ENCODE data around the gene CDK5RAP3.
A peak's percentile ranks its signal among the peaks of the same experiment; 100 is the strongest.
"Not testable (repeated sequence)": the region's sequence is repeated elsewhere in the genome, so short reads cannot be mapped to it uniquely, and the experiment has no call there.

CDK5RAP3 gene

DNA sequence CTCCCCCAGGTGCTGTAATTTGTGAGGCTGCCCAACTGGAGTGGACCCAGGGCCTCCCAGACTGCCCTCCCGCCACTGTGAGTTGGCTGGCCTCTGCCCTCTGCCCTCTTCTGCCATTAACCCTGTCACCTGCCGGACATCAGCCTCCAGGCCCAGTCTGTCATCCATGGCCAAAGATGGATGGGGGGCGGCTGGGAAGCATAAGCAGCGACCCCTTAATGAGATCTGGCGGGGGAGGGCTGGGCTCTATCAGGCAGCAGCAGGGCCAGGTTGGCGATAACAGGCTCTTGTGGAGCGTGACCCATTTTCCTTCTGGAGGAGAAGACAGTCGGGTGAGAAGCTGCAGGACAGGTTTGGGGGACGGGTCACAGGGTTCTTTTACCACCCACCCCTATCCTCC lies 25.3 kb downstream of the CDK5RAP3 start:
- no peak for DNase-seq

DNA sequence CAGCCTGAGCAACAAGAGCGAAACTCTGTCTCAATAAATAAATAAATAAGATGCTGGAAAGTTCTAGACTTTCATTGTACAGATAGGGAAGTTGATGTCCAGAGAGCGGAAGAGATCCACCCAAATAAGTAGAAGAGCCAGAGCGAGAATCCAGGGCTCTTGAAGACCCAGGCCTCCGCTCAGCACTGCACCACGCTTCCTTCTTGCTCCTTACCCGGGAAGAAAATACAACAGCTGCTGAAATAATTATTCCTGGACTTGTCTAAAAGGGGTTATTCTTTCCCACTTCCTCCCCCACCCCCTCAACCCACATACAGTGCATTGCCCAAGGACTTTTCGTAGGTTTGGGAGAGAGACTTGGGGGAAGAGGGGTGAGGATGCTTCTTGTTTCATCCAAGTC lies 26.7 kb downstream of the CDK5RAP3 start:
- DNase-seq: no peak

DNA sequence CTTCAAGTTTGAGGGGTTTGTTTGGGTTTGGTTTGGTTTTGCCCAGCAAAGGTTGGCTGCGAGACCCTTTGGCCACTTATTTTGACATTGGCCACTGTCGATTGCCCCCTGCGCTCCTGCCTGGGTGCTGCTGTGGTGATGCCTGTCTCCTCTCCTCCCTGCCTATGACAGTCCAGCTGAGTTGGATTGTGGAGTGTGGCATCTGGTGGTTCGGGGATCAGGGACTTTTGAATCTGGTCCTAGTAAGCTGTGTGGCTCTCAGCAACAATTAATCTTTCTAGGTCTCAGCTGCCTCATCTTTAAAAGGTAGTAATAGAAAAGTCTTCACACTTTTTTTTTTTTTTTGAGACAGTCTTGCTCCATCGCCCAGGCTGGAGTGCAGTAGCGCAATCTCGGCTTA lies 27.1 kb downstream of the CDK5RAP3 start:
- no peak for DNase-seq

DNA sequence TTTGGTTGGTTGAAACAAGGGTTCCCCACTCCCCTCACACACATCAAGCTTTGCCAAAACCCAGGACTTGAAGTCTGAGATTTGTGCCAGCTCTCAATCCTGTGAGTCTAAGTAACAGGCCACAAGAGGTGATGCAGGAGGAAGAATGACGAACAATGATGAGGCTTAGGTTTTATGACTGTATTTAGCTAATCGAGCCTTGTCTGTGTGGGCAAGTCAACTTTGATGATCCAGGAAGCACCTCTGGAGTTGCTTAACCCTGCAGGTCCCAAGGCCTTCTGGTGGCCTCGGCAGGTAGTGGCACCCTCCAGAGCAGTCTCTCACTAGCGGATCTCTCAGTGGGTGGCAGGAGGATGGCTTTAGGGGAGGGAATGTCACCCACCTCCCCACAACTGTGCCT lies 28.7 kb downstream of the CDK5RAP3 start:
- DNase-seq: no peak

DNA sequence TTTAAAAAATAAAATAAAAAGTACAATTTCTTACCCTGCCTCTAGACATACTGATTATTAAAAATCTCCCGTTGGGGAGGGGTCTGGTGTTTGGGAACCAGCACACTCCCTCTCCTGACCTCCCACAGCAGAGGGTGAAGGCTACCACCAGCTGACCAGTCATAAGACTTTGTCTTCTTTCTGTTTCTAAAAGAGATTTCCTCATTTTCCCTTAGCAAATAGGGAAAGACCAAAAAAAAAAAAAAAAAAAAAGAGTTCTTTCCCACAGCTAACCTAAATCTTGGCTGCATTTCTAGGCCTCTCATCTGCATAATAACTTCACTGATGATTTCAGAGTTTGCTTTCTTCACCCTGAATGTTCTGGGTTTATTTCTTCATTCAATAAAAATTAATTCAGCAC lies 30.3 kb downstream of the CDK5RAP3 start:
- no peak for DNase-seq

DNA sequence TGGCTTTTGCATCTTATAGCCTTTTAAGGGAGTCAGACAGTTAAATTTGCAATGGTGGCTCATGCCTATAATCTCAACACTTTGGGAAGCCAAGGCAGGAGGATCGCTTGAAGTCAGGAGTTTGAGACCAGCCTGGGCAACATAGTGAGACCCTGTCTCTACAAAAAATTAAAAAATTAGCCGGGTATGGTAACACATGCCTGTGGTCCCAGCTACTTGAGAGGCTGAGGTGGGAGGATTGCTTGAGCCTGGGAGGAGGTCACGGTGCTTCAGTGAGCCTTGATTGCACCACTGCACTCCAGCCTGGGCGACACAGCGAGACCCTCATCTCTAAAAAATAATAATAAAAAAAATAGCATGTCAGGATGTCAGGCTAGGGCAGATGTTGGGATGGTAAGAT lies 30.7 kb downstream of the CDK5RAP3 start:
- not testable (repeated sequence) for DNase-seq

DNA sequence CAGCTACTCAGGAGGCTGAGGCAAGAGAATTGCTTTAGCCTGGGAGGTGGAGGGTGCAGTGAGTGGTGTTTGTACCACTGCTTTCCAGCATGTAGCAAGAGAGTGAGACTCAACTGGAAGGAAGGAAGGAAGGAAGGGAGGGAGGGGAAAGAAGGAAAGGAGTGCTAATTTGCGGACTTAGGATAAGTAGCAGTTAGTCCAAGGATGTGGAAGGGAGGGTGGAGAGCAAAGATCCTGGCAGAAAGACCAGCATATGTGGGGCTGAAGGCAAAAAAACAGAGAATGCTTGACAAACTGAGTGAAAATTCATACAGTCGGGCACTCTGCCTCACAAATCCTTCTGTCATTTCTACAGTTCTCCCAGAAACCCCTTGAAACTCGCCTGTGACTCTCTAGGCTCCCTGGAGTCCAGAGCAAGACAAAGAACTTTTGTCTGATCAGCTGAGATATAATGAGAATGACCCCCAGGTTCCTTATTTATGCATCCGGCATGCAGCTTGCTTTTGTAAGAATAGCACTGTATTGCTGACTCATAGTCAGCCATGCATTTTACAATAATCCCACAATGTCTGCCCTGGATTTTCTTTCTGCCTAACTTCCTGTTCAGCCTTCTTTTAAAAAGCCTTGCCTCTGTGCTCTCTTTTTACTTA lies 31.5 kb downstream of the CDK5RAP3 start:
- peak in 3 of 56 donors; percentile 18 to 24 (median 23) for DNase-seq

DNA sequence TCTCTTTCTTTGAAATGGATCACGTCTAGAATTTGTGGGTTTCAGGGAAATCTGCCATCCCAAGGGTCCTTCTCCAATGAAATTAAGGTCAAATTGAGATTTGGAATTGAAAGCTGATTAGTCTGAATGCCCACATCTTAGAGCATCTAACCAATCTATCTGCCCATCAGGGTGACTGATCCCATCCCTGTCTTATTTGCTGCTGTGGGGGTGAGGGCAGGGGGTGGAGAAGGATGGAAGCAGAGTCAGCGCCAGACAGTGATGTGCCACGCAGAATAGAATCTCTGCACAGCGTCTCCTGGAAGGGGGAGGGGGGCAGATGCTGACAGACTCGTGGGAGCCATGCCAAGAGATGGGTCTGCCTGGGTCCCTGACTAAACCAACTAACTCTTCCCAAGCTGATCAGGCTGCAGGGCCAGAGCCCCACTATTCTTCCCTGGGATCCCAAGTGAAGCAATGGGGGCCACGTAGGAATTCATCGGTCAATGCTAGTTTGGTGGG lies 32.1 kb downstream of the CDK5RAP3 start:
- peak in 3 of 56 donors; percentile 23 to 49 (median 34) for DNase-seq

DNA sequence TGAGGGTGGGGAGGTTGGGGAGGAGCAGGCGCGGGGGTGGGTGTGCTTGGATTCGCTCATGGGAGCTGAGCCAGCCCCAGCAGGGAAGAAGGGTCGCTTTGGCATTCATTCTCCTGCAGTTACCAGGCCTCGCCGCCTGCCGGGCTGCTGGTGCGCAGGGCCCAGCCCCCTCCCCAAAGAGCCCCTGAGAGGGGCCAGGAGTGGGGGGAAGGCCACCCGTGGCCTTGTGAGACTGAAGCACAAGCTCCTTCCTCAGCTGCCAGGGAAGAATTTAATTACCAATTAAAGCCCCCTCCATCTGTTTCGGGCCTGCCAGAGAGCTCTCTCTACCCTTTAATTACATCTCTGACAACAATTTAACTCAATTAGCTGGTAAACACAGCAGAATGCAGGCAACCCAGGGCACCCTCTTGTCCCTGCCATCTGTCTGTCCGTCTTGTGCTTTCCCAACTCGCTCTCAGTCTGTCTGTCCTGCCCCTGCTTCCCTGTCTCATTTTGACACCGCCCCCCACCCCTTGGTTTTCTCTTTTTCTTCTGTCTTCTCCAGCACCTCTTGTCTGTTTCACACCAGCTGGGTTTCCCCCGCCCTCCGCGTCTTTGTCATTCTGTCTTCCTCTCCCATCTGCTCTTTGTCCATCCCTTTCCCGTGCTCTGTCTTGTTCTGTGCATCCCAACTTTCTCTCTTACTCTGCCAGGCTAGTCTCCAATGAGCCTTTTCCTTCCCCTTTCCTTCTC lies 32.7 kb downstream of the CDK5RAP3 start:
- peak in 6 of 56 donors; percentile 12 to 41 (median 28) for DNase-seq

DNA sequence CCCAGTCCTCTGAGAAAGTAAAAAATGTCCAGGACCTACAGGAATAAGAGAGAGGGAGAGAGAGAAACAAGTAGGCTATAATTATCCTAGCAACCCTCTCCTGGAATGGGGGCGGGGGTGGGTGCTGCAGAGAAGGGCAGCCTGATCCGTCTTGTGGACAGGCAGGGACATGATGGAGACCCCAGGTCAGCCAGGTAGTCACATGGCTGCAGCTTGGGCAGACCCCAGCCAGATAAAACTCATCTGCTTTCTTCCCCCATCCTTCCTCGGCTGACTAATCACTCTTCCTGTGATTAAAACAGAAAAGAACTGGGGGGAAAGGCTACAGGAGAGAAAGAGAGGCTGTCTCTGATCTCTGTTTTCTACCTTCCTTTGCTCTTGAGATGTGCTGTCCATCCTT lies 34.1 kb downstream of the CDK5RAP3 start:
- no peak for DNase-seq

DNA sequence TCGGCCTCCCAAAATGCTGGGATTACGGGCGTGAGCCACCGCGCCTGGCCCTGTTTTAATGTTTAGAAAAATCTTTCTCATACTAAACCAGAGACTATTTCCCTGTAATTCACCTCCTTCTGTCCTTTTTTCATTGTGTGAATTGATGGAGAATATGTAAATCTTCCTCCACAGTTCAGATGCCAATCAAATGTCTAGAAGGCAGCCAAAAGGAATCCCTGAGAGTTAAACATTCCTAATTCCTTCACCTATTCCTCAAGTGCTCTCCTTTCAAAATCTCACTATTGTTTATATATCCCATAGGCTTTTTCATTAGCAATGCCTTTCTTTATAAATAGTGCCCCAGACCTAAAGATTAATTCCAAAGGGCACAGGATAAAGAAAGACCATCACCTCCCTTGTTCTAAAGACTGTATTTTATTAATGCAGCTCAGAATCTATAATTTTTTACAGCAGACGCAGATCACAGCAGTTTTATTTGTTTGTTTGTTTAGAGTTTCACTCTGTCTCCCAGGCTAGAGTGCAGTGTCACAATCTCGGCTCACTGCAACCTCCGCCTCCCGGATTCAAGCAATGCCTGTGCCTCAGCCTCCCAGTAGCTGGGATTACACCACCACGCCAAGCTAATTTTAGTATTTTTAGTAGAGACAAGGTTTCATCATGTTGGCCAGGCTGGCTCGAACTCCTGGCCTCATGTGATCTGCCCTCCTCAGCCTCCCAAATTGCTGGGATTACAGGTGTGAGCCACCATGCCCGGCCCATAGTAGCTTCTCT lies 36.2 kb downstream of the CDK5RAP3 start:
- no peak for DNase-seq

DNA sequence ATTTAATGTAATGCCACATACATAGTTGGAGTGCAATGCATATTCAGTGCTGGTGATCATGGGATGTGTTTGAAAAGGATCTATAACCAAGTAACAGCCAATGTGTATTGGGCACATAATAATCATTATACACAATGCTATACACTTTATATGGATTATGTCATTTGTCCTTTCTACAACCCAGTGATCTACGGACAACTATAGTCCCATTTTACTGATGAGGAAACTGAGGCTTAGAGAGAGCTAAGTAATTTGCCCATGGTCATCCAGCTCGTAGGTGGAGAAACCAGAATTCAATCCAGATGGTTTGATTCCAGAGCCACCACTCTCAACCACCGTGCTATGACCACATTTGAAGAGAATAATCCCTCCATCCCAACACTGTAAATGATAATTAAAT lies 39.3 kb downstream of the CDK5RAP3 start:
- DNase-seq: no peak

DNA sequence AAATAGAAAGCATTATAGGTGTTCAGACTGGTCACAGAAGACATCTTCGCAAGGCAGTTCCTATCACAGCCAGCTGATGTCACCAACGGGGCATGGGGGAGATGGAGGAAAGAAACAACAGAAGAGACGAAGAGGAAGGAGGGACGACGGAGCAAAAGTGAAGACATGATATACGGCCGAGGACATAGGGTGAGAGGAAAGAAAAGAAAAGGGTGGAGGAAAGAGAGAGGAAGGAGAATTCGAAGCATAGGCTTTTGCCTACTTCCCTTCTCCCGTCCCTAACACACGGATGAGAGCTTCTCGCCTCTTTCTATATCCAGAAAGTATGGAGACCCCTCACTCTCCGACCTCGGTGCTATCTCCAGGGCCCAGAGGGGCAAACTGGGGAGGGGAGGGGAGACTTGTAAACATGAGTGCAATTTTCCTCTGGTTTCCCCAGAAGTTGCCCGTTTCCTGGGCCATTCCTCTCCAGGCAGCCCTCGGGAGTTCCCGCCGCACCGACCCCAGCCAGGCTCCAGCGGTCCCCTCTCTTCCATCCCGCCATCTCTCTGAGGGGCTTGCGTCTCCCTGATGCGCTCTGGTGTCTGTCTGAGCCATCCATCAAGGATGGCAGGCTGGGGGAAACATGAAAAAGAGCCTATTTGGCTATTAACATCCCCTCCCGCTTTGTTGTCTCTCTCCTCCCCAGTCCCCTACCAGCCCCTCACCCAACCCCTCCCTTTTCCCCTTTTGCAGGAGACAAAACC lies 40.7 kb downstream of the CDK5RAP3 start:
- peak in 2 of 56 donors; percentile 5 to 38 for DNase-seq

DNA sequence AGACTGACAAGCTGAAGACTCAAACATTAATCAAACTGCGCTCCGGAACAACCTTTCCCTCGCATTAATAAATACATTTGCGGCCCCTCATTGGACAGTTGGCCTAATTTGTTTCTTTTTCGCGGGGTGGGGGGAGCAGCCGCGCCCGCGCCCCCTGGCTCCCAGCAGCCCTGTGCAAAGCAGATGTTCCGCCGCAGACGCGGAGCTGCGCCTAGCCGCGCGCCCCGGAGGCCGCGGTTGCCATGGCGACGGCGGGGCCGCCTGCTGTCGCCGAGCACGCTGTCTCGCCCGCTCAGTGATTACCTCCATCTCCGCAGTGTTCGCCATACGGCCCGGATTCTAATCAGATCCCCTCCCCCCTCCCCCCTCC lies 41.2 kb downstream of the CDK5RAP3 start:
- DNase-seq: peak in 25 of 56 donors; percentile 18 to 59 (median 34)

DNA sequence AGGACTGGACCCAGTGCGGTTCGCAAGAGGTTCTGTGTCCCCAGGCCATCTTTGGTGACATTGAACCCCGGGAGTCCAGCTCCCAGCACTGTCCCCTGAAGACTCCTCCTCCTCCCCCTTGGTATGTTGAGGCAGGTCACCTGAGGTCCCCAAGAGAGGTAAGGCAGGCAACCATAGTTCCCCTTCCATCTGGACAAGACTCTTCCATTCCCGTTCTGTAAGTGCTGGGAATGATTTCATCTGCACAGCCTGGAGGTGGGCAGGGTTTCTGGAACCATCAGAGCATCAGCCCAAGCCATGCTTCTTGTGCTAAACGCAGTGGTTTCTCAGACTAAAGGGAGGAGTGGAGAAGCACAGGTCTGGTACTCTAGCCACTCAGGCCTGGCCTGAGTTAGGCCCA lies 41.7 kb downstream of the CDK5RAP3 start:
- no peak for DNase-seq

DNA sequence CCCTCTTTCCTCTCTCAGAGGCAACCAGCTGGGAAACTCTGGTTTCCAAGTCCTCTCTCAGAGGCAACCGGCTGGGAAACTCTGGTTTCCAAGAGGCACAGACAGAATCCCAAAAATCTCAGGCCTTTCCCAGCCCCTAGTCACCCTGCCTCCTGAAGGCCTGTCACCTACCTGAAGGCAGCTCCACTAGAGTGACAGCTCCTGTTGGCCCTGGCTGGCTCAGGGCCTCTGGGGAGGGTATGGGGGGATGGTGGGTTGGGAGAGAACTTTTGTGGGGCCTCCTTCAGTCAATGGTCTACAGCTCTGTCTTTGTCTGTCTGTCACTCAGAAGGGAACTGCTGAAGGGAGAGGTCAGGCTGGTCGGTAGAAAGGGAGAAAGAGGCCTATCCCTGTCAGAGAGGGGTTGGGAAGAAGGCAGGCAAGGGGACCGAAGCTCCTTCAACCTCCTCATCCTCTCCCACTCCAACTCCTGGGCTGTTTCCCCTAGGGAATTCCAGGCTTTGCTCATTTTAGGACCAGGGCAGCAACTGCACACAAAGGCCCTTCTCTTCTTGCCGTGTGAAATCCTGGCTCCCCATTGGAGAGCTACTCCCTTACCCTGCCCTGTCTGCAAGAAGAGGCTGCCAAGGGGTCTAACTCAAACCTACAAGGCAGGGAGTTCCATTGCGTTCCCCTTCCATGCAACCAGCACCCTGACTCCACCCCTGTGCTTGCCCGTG lies 43.1 kb downstream of the CDK5RAP3 start:
- DNase-seq: no peak

DNA sequence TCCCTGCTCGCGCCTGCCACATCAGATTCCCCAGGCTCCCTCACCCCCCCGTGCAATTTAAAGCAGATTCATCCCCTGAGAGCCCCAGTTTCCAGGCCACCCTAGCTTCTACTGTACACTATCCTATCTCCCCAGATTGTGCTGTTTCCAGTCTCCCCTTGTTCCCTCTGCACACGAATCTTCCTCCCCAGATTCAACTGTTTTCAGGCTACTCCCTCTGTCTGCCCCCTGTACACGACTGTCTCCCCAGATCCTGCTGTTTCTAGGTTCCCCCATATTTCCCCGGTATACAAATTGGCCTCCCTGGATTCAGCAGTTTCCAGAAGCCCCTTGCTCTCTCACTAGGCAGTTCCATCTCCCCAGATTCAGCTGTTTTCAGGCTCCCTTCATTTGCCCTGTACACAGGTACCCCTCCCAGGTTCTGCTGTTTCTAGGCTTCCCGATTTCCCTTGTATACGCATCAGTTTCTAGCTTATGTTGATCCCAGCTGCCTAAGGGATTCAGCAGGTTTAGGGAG lies 43.7 kb downstream of the CDK5RAP3 start:
- DNase-seq: no peak

DNA sequence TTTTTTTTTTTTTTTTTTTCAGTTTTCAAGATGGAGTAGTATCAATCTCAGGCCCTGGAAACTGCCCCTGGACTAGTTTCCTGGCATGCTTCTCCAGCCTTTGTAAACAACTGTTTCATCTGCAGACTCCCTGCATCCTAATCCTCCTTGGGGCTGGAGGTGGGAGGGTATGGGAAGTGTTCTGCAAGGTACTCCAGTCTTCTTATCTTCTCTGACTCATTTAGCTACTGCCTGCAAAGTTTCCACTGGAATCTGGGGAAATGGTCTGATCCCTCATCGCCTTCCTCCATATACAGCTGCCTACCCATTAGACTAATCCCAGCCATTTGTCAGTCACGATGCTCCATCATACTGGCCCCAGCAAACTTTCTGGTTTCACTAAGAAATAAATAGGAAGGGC lies 45.2 kb downstream of the CDK5RAP3 start:
- DNase-seq: no peak

DNA sequence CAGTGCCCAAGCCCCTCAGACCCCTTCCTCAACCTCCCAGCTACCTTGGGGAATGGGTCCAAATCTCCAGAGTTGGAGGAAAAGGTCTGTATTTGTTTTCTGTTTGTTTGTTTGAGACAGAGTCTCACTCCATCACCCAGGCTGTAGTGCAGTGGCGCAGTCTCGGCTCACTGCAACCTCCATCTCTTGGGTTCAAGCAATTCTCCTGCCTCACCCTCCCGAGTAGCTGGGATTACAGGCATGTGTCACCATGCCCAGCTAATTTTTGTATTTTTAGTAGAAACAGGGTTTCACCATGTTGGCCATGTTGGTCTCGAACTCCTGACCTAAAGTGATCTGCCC lies 46.9 kb downstream of the CDK5RAP3 start:
- DNase-seq: not testable (repeated sequence)

DNA sequence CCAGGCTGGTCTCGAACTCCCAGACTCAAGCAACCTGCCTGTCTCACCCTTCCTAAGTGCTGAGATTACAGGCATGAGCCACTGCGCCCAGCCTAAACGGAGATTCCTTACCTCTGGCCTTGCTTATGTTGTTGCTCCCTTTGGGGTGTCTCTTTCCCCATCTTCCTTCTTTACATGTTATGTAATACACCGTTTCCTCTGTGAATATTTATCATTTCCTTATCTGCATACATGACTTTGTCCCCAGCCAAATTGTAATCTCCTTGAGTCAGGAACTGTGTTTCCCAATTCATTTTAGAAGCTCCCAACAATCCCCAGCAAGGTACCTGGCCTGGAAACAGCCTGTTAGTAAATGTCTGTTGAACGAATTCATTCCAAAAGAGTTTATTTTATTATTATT lies 51.0 kb downstream of the CDK5RAP3 start:
- DNase-seq: no peak

DNA sequence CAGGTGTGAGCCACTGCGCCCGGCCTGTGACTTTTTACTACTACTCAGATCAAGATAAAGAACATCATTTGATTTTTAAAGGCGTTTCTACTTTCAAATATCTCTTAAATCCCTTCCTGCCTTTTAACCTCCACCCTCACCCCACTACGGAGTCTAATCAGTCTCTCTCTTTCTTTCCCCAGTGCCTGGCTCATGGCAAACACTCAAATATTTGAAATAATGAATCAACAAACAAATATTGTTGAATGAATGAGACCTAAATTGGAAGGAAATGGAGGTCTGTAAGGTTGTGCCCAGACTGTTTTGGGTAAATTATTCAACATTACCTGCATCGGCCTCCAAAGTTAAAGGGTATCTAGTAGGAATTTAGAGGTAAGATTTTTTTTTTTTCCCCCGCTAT lies 52.0 kb downstream of the CDK5RAP3 start:
- DNase-seq: no peak

Data from amygdala (tissue), 56 donors.